ENCODE data around the gene IREB2. TPM values are rescaled to one million over a fixed set of nuclear protein-coding genes. Genes with fewer than 3 reads are reported as not detected.

IREB2 gene
- total RNA-seq, 6 donors from 2014 or later = 26.8 to 51.3 (median 40.8) TPM

DNA sequence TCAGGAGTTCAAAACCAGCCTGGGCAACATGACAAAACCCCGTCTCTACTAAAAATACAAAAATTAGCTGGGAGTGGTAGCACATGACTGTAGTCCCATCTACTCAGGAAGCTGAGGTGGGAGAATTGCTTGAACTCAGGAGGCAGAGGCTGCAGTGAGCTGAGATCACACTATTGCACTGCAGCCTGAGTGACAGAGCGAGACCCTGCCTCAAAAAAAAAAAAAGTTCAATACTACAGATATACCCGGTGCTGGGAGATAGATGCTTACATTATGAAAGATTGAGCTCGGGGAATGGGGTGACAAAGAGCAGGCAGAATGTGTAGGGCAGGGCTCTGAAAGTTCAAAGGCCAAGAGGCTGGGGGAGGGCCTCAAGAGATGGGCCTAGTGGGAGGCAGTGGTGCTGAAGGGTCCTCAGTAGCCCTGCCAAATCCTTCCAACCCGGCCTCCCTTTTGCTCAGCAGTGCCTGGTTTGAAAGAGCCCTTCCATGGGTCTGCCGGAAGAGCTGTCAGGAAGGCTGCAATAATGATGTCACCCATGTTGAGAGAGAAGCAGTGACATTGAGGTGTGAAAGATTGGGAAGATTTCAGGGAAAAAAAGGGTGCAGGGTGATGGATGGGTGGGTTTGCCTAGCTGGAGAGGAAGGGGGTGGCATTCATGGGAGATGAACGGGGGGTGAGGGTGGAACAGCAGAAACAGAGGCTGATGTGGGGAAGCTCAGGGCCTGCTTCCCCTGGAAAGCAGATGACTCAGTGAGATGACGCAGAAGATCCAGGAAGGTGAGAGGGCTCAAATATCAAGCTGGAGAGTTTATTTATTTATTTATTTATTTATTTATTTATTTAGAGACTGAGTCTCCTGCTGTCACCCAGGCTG lies 20.0 kb upstream of the IREB2 start:
- ATAC-seq (ENCODE audit: low FRiP score in 2 of 2) (no peak), DNase-seq (no peak)
- no peaks in the 10 kb centered on the region for H3K27me3 ChIP-seq
- no peaks in the 10 kb centered on the region for H3K4me1 ChIP-seq
- no peak overlapping the region for H3K4me3 ChIP-seq
- TF ChIP-seq POLR2AphosphoS5 (IDR thresholded peaks at IDR 0.05) (no peak), EP300 (IDR thresholded peaks at IDR 0.05) (no peak), POLR2A (IDR thresholded peaks at IDR 0.05) (no peak)
- TF ChIP-seq, protein P1, sequence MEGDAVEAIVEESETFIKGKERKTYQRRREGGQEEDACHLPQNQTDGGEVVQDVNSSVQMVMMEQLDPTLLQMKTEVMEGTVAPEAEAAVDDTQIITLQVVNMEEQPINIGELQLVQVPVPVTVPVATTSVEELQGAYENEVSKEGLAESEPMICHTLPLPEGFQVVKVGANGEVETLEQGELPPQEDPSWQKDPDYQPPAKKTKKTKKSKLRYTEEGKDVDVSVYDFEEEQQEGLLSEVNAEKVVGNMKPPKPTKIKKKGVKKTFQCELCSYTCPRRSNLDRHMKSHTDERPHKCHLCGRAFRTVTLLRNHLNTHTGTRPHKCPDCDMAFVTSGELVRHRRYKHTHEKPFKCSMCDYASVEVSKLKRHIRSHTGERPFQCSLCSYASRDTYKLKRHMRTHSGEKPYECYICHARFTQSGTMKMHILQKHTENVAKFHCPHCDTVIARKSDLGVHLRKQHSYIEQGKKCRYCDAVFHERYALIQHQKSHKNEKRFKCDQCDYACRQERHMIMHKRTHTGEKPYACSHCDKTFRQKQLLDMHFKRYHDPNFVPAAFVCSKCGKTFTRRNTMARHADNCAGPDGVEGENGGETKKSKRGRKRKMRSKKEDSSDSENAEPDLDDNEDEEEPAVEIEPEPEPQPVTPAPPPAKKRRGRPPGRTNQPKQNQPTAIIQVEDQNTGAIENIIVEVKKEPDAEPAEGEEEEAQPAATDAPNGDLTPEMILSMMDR (IDR thresholded peaks at IDR 0.05) = no peak
- no peaks in the 10 kb centered on the region for H3K9me3 ChIP-seq
- WGBS, 2 donors = 73 to 84% methylated on average over 8 of the region's 8 CpGs
- no peak overlapping the region for H3K27ac ChIP-seq
- no peaks in the 10 kb centered on the region for H3K36me3 ChIP-seq

DNA sequence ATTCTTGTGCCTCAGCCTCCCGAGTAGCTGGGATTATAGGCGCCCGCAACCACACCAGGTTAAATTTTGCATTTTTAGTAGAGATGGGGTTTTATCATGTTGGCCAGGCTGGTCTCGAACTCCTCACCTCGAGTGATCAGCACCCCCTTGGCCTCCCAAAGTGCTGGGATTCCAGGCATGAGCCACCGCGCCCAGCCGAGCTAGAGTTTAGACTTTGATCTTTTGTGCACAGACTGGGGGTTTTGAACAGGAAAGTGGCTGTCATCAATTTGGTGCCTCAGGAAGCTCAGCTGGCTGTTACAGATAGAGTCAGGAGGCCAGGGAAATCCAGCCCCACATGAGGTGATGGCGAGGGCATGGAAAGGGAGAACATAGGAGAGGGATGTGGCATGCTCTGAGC lies 19.3 kb upstream of the IREB2 start:
- no peak for ATAC-seq (ENCODE audit: low FRiP score in 2 of 2)
- DNase-seq = no peak
- no peaks in the 10 kb centered on the region for H3K27me3 ChIP-seq
- H3K27ac ChIP-seq = no peak overlapping the region
- H3K9me3 ChIP-seq = no peaks in the 10 kb centered on the region
- TF ChIP-seq, protein P1 (IDR thresholded peaks at IDR 0.05) = no peak
- TF ChIP-seq POLR2A (IDR thresholded peaks at IDR 0.05) = no peak
- TF ChIP-seq EP300 (IDR thresholded peaks at IDR 0.05) = no peak
- TF ChIP-seq POLR2AphosphoS5 (IDR thresholded peaks at IDR 0.05) = no peak
- H3K36me3 ChIP-seq = no peaks in the 10 kb centered on the region
- H3K4me3 ChIP-seq = no peak overlapping the region
- no peaks in the 10 kb centered on the region for H3K4me1 ChIP-seq
- 71 to 72% methylated on average over 9 of the region's 9 CpGs for WGBS, 2 donors

DNA sequence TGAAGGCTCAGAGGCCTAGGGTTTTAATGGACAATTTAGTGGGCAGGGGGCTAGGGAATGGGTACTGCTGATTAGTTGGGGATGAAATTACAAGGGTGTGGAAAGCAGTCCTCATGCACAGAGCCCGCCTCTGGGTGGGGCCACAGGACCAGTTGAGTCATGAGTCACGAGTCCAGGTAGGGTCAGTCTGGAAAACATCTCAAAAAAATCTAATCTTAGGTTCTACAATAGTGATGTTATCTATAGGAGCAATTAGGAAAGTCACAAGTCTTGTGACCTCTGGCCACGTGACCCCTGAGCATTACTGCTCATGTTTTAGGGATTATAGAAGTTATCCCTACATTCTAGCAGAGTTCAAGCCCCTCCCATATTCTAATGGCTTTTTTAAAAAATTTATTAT lies 18.6 kb upstream of the IREB2 start:
- TF ChIP-seq EP300 (IDR thresholded peaks at IDR 0.05) (no peak), POLR2AphosphoS5 (IDR thresholded peaks at IDR 0.05) (no peak), POLR2A (IDR thresholded peaks at IDR 0.05) (no peak)
- TF ChIP-seq, protein P1 (IDR thresholded peaks at IDR 0.05) = no peak
- Histone ChIP-seq H3K4me1 (no peaks in the 10 kb centered on the region), H3K27me3 (no peaks in the 10 kb centered on the region), H3K9me3 (no peaks in the 10 kb centered on the region), H3K4me3 (no peak overlapping the region), H3K36me3 (no peaks in the 10 kb centered on the region), H3K27ac (no peak overlapping the region)
- ATAC-seq (ENCODE audit: low FRiP score in 2 of 2) (no peak), DNase-seq (no peak)
- 87 to 93% methylated on average over 3 of the region's 3 CpGs for WGBS, 2 donors

DNA sequence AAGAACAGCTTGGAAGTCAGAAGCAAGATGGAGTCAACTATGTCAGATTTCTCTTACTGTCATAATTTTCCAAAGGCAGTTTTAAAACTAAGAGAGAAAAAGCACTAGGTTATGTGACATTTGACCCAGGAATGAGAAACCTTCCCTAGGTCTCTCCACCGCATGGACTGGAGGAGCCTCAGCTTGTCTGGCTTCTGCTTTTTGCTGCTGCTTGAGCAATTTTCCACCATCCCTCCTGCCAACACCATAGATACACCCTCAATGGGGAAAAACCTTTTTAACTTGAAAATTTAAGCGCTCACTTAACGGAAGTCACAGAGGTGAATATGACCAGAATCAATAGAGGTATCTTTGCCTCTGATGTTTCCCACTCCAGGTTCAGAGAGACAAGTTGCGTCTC lies 17.8 kb upstream of the IREB2 start:
- 83 to 85% methylated on average over 4 of the region's 4 CpGs for WGBS, 2 donors
- H3K27ac ChIP-seq = no peak overlapping the region
- ATAC-seq (ENCODE audit: low FRiP score in 2 of 2) = no peak

More for the DNA sequence above, 17.8 kb upstream of the IREB2 start:
- DNase-seq = no peak
- TF ChIP-seq POLR2A (IDR thresholded peaks at IDR 0.05) (no peak), EP300 (IDR thresholded peaks at IDR 0.05) (no peak), POLR2AphosphoS5 (IDR thresholded peaks at IDR 0.05) (no peak)
- TF ChIP-seq, protein P1 (IDR thresholded peaks at IDR 0.05) = no peak
- Histone ChIP-seq H3K9me3 (no peaks in the 10 kb centered on the region), H3K36me3 (no peaks in the 10 kb centered on the region), H3K4me3 (no peak overlapping the region), H3K4me1 (no peaks in the 10 kb centered on the region), H3K27me3 (no peaks in the 10 kb centered on the region)

Data from upper lobe of left lung (tissue), 6 donors.